ENCODE measurements around the gene SRPRB. TPM values are rescaled to one million over a fixed set of nuclear protein-coding genes. Genes with fewer than 3 reads are reported as not detected.

Gene SRPRB, protein sequence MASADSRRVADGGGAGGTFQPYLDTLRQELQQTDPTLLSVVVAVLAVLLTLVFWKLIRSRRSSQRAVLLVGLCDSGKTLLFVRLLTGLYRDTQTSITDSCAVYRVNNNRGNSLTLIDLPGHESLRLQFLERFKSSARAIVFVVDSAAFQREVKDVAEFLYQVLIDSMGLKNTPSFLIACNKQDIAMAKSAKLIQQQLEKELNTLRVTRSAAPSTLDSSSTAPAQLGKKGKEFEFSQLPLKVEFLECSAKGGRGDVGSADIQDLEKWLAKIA
- total RNA-seq = 10 to 100 TPM; 32.8 to 37.7 TPM

GRCh38 chr3:133805702-133806475 is at the start of gene SRPRB:
Gene SRPRB (plus strand): TSS chr3:133805815. CDS start chr3:133805849, 34 bp downstream.
- no peak for TF ChIP-seq CTCF (IDR thresholded peaks at IDR 0.05)
- Histone ChIP-seq H3K27me3 (replicated peaks; ENCODE audit: insufficient read depth) (no peaks in the 10 kb centered on the region), H3K4me3 (peak within 1 kb of the TSS; percentile 78), H3K36me3 (peaks cover 2% of the 10 kb centered on the region), H3K27ac (peak within 1 kb of the TSS in 1 of 2 donors; percentile 5), H3K4me1 (ENCODE audit: control insufficient read depth in 1 of 2, low read depth in 2 of 2) (peaks cover 5% of the 10 kb centered on the region in 2 donors), H3K9me3 (no peaks in the 10 kb centered on the region)
- DNase-seq (ENCODE audit: low spot score) (peak; percentile 87), ATAC-seq (ENCODE audit: insufficient number of reproducible peaks, low FRiP score, low read depth) (peak; percentile 92)

DNA sequence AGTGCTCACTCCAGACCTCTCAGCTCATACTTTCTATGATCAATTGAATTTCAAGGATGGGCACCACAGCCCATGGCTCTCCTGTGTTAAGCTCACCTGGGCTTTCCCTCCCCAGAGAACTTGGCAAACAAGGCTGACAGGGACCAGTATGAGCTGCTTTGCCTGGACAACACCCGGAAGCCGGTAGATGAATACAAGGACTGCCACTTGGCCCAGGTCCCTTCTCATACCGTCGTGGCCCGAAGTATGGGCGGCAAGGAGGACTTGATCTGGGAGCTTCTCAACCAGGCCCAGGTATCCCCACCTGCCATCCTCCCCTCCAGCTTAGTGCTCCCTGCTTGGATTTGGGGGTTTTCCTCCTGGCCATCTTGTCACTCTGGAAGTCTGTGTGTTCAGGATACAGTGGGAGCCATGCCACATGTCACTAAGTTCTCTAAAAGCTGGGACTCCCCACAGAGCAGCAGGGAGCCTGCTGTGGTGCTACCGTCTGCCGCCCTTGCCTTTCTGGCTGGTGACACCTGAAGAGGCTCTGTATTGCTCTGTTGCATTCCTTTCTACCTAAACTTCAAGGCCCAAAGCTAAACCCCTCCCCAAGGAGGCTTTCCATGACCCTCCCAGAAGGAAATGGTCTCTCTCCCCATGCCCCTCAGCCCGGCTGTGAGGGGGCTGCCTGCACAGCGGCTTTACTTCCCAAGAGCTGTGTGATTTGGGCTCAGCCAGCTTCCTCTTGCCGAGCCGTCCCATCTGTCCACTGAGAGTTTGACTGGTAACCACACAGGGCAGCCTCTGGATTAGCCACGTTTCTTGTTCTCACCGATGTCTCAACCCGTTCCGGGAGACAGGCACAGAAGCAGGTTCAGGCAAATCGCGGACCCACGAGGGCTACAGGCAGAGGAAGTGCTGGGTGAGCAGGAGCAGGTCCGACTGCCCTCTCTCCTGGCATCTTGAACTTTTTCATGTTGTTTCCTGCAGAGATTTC is 48.6 kb upstream of the SRPRB start:
- TF ChIP-seq CTCF (IDR thresholded peaks at IDR 0.05) = no peak
- Histone ChIP-seq H3K4me3 (no peak overlapping the region), H3K27ac (no peak overlapping the region), H3K36me3 (no peaks in the 10 kb centered on the region), H3K4me1 (ENCODE audit: control insufficient read depth in 1 of 2, low read depth in 2 of 2) (no peaks in the 10 kb centered on the region), H3K9me3 (no peaks in the 10 kb centered on the region), H3K27me3 (replicated peaks; ENCODE audit: insufficient read depth) (no peaks in the 10 kb centered on the region)
- no peak for DNase-seq (ENCODE audit: low spot score)
- ATAC-seq (ENCODE audit: insufficient number of reproducible peaks, low FRiP score, low read depth) = no peak

- no peaks in the 10 kb centered on the region for H3K27me3 ChIP-seq (replicated peaks; ENCODE audit: insufficient read depth)
- no peak for TF ChIP-seq CTCF (IDR thresholded peaks at IDR 0.05)
- H3K9me3 ChIP-seq = no peaks in the 10 kb centered on the region
- DNase-seq (ENCODE audit: low spot score) (no peak), ATAC-seq (ENCODE audit: insufficient number of reproducible peaks, low FRiP score, low read depth) (no peak)
- no peak overlapping the region for H3K27ac ChIP-seq
- no peak overlapping the region for H3K4me3 ChIP-seq
- H3K4me1 ChIP-seq (ENCODE audit: control insufficient read depth in 1 of 2, low read depth in 2 of 2) = no peaks in the 10 kb centered on the region
- H3K36me3 ChIP-seq = no peaks in the 10 kb centered on the region
These were observed 47.7 kb upstream of the SRPRB start for GRCh38 chr3:133757701-133758567.

- no peaks in the 10 kb centered on the region for H3K4me1 ChIP-seq (ENCODE audit: control insufficient read depth in 1 of 2, low read depth in 2 of 2)
- no peaks in the 10 kb centered on the region for H3K27me3 ChIP-seq (replicated peaks; ENCODE audit: insufficient read depth)
- H3K36me3 ChIP-seq = no peaks in the 10 kb centered on the region
- no peaks in the 10 kb centered on the region for H3K9me3 ChIP-seq
- DNase-seq (ENCODE audit: low spot score) (no peak), ATAC-seq (ENCODE audit: insufficient number of reproducible peaks, low FRiP score, low read depth) (no peak)
- H3K27ac ChIP-seq = no peak overlapping the region
- TF ChIP-seq CTCF (IDR thresholded peaks at IDR 0.05) = no peak
- H3K4me3 ChIP-seq = no peak overlapping the region
These were observed 47.1 kb upstream of the SRPRB start for GRCh38 chr3:133758568-133758928.
